Smooth muscle cell (in vitro differentiated cells): Measurements from ENCODE around the gene SLC22A31. TPM values are rescaled to one million over a fixed set of nuclear protein-coding genes. Genes with fewer than 3 reads are reported as not detected.

Experiments used
- DNase-seq: peaks from one replicate; lab custom pipeline; 2025; ENCODE audit not compliant: unreplicated experiment; lab: John Stamatoyannopoulos, UW
- H2AFZ ChIP-seq: fragments of 200-600 bp; sonication (generic); 2 replicates; pipeline ENCODE4 v1.6.0; 2016; ENCODE audit warnings: antibody characterized with exemption, low read depth, mild to moderate bottlenecking
- H3F3A ChIP-seq: fragments of 200-600 bp; sonication (generic); 2 replicates; pipeline ENCODE4 v1.6.0; 2017; ENCODE audit warnings: antibody characterized with exemption, low read depth
- H3K27ac ChIP-seq: fragments of 200-600 bp; sonication (generic); 2 replicates; pipeline ENCODE4 v1.5.1; 2016; ENCODE audit warnings: low read depth, mild to moderate bottlenecking
- H3K27me3 ChIP-seq: fragments of 200-600 bp; sonication (generic); 2 replicates; pipeline ENCODE4 v1.6.1; 2016; ENCODE audit warnings: low read depth, mild to moderate bottlenecking
- H3K36me3 ChIP-seq: fragments of 200-600 bp; sonication (generic); 2 replicates; pipeline ENCODE4 v1.5.1; 2016; ENCODE audit warnings: low read depth
- H3K4me1 ChIP-seq: fragments of 200-600 bp; sonication (generic); 2 replicates; pipeline ENCODE4 v1.5.1; 2016; ENCODE audit warnings: low read depth
- H3K4me2 ChIP-seq: fragments of 200-600 bp; sonication (generic); 2 replicates; pipeline ENCODE4 v1.6.0; 2016; ENCODE audit warnings: mild to moderate bottlenecking
- H3K4me3 ChIP-seq: fragments of 200-600 bp; sonication (generic); 2 replicates; pipeline ENCODE4 v1.5.1; 2016; ENCODE audit warnings: mild to moderate bottlenecking
- H3K79me2 ChIP-seq: fragments of 200-600 bp; sonication (generic); 2 replicates; pipeline ENCODE4 v1.6.0; 2016; ENCODE audit warnings: low read depth, mild to moderate bottlenecking
- H3K9ac ChIP-seq: fragments of 200-600 bp; sonication (generic); 2 replicates; pipeline ENCODE4 v1.6.0; 2016; ENCODE audit warnings: low read depth
- H3K9me3 ChIP-seq: fragments of 200-600 bp; sonication (generic); replicated peaks from 2 replicates; pipeline ENCODE4 v1.5.1; 2016; ENCODE audit warnings: low read depth
- H4K20me1 ChIP-seq: fragments of 200-600 bp; sonication (generic); 2 replicates; pipeline ENCODE4 v1.6.0; 2016; ENCODE audit warnings: low read depth
- CTCF ChIP-seq: fragments of 200-600 bp; sonication (generic); IDR thresholded peaks from 2 replicates; pipeline ENCODE4 v1.5.1; 2017; ENCODE audit warnings: borderline replicate concordance, mild to moderate bottlenecking, antibody characterized with exemption; ENCODE audit not compliant: insufficient read depth, poor library complexity, severe bottlenecking
- WGBS: methylation state at CpG from one replicate; pipeline ENCODE4 v1.1.7; 2016; ENCODE audit warnings: low lambda C conversion rate; 5-methylcytosine and 5-hydroxymethylcytosine counted together
- polyA plus RNA-seq: library from polyadenylated mRNA; unstranded; fragments of >200 nt; fragmentation: Nextera tagmentation; extraction: Ambion mirVana; gene quantifications from 2 replicates; pipeline ENCODE4 v1.2.1, GENCODE V29; 2016
- total RNA-seq: library from RNA; depleted of rRNA; stranded (reverse); fragments of >200 nt; gene quantifications from 2 replicates; pipeline ENCODE4 v1.2.3, GENCODE V29; 2014

The SLC22A31 gene
- total and polyA plus RNA-seq, 2 experiments from 2014 or later: 0.43 TPM; not detected in 1

DNA sequence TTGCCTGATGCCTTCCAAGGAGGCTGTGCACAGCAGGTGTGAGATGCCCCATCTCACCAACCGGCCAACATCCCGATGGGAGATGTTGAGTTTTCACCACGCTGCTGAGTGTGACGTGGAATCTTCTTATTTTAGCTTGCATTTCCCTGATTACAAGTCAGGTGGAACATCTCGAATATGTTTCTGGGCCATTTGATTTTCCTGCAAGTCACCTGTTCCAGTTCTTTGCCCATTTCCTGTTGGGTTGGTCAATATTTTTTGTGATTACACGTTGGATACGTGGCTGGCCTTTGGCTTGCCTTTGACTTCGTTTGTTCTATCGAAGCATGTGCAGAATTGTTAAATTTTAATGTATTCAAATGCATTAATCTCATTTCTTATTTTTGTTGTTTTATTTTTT is 37.0 kb downstream of the SLC22A31 start:
- Histone ChIP-seq H3K4me2 (no peak overlapping the region), H2AFZ (no peak overlapping the region), H4K20me1 (no peaks in the 10 kb centered on the region), H3K9me3 (no peaks in the 10 kb centered on the region), H3K27me3 (no peaks in the 10 kb centered on the region), H3K4me1 (no peaks in the 10 kb centered on the region), H3F3A (no peaks in the 10 kb centered on the region), H3K9ac (no peak overlapping the region), H3K79me2 (no peaks in the 10 kb centered on the region), H3K36me3 (no peaks in the 10 kb centered on the region), H3K4me3 (no peak overlapping the region), H3K27ac (no peak overlapping the region)
- no peak for DNase-seq
- no peak for TF ChIP-seq CTCF
- WGBS: 95% methylated on average over 9 of the region's 9 CpGs

DNA sequence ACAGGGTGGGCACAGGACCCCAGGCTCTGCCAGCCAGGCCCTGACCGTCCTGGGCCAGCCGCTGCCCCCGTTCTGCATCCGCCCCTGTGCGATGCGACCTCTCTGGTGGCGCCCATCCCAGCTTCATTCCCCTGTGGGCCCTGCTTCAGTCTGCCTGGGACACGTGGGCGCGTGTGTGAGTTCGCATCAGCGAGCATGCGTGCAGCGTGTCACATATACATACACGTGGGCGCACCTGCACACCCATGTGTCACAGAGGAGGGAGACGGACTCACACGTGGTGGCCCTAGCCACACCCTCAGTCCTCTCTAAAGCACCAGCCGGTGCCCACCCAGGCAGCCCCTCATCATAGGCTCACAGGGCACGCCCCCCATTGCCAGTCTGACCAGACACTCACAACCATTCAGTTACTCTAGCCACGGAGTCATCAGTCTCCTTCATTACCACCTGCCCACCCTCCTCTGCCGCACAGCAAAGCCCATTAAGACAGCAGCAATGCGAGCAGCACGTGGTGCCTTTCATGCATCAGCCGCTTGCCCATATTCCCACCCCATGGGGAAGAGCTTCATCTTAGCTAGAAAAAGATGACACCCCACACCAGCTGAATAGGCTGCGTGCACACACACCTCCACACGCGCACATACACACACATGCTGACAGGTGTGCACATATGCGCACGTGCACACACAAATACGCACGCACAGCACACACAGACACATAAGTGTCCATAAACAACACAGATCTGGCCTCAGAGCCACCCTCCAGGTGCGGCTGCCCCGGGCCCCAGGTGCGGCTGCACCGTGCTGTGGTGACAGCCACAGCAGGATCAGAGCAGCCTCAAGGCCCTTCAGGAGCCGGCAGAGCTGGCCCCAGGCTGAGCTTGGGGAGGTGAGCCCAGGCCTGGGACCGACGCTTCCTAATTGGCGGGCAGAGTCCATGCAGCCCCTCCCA is 38.3 kb downstream of the SLC22A31 start:
- no peak for DNase-seq
- H3K4me3 ChIP-seq: no peak overlapping the region
- H3K36me3 ChIP-seq: no peaks in the 10 kb centered on the region
- H4K20me1 ChIP-seq: no peaks in the 10 kb centered on the region
- H3K27ac ChIP-seq: no peak overlapping the region
- no peaks in the 10 kb centered on the region for H3K4me1 ChIP-seq
- H3K9ac ChIP-seq: no peak overlapping the region
- H3K9me3 ChIP-seq: no peaks in the 10 kb centered on the region
- no peaks in the 10 kb centered on the region for H3K27me3 ChIP-seq
- H2AFZ ChIP-seq: no peak overlapping the region
- H3K4me2 ChIP-seq: no peak overlapping the region
- no peaks in the 10 kb centered on the region for H3K79me2 ChIP-seq
- 94% methylated on average over 40 of the region's 40 CpGs for WGBS
- no peak for TF ChIP-seq CTCF
- no peaks in the 10 kb centered on the region for H3F3A ChIP-seq

DNA sequence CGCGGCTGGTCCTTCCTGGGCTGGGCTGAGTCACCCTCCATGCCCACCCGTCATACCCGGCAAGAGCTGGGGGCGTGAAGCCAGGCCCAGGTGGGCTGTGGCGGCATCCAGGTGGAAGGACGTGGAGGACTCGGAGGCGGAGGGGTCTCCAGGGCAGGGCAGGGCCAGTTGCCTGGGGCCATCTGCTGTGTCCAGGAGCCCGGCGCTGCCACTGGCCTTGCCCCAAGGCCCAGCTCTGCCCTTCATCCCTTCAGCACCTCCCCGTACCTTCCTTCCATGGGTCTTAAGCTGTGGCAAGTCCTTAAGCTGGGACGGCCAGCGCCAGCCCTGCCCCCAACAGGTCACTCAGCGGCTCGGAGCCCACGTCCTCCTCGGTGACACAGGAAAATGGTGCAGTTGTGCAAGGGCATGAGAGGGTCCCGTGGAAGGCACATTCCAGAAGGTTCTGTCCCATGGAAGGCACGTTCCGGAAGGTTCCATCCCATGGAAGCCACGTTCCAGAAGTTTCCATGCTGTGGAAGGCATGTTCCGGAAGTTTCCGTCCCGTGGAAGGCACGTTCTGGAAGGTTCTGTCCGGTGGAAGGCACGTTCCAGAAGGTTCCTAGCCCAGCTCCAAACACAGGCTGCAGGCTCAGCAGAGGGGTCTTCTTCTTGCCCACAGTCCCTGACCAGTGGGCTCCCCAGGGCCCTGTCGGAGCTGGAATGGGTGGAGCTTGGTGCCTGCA is 39.2 kb downstream of the SLC22A31 start:
- Histone ChIP-seq H3F3A (no peaks in the 10 kb centered on the region), H3K4me3 (no peak overlapping the region), H3K4me2 (no peak overlapping the region), H3K79me2 (no peaks in the 10 kb centered on the region), H3K27me3 (no peaks in the 10 kb centered on the region), H3K4me1 (no peaks in the 10 kb centered on the region), H3K36me3 (no peaks in the 10 kb centered on the region), H3K9ac (no peak overlapping the region), H2AFZ (no peak overlapping the region), H3K27ac (no peak overlapping the region), H4K20me1 (no peaks in the 10 kb centered on the region), H3K9me3 (no peaks in the 10 kb centered on the region)
- no peak for TF ChIP-seq CTCF
- WGBS: 94% methylated on average over 29 of the region's 29 CpGs
- no peak for DNase-seq
